Endothelial cell of umbilical vein (primary cell): Measurements from ENCODE around the gene ABL1.

Experiments used
- FOS ChIP-seq: IDR thresholded peaks from 2 replicates; pipeline ENCODE4 v1.6.1; 2011; ENCODE audit warnings: mild to moderate bottlenecking, low read length, moderate library complexity, borderline replicate concordance; ENCODE audit not compliant: insufficient read depth
- JUN ChIP-seq: IDR thresholded peaks from 2 replicates; pipeline ENCODE4 v1.6.1; 2011; ENCODE audit warnings: borderline replicate concordance, low read depth; ENCODE audit not compliant: insufficient read length, insufficient read depth
- MAX ChIP-seq: IDR thresholded peaks from 2 replicates; pipeline ENCODE4 v1.6.1; 2011; ENCODE audit not compliant: insufficient read depth, insufficient read length
- MYC ChIP-seq: IDR thresholded peaks from one replicate; pipeline ENCODE4 v1.6.1; 2011; ENCODE audit warnings: mild to moderate bottlenecking, low read depth, low read length
- POLR2A ChIP-seq: IDR thresholded peaks from 2 replicates; pipeline ENCODE4 v1.6.1; 2012; ENCODE audit warnings: low read depth, mild to moderate bottlenecking, control low read depth, low read length
- POLR2AphosphoS5 ChIP-seq: IDR thresholded peaks from 2 replicates; pipeline ENCODE4 v1.6.1; 2012; ENCODE audit warnings: low read depth, mild to moderate bottlenecking, control low read depth, low read length, moderate library complexity; ENCODE audit not compliant: insufficient read depth
- TF ChIP-seq, protein P1 (sequence below), 2 donors: IDR thresholded peaks; 1 replicate in 1 of 2; 2 replicates in 1 of 2; pipeline ENCODE4 v1.5.1; 2011; ENCODE audit warnings: low read length in 2 of 2, mild to moderate bottlenecking in 2 of 2, moderate library complexity in 2 of 2, control low read depth in 1 of 2, inconsistent platforms in 1 of 2, low read depth in 1 of 2; ENCODE audit not compliant: insufficient read depth in 1 of 2; ENCODE audit errors: extremely low read depth in 1 of 2

GRCh38 chr9:130871395-130872062 lies 36.5 kb downstream of the ABL1 start:
- TF ChIP-seq, protein P1, sequence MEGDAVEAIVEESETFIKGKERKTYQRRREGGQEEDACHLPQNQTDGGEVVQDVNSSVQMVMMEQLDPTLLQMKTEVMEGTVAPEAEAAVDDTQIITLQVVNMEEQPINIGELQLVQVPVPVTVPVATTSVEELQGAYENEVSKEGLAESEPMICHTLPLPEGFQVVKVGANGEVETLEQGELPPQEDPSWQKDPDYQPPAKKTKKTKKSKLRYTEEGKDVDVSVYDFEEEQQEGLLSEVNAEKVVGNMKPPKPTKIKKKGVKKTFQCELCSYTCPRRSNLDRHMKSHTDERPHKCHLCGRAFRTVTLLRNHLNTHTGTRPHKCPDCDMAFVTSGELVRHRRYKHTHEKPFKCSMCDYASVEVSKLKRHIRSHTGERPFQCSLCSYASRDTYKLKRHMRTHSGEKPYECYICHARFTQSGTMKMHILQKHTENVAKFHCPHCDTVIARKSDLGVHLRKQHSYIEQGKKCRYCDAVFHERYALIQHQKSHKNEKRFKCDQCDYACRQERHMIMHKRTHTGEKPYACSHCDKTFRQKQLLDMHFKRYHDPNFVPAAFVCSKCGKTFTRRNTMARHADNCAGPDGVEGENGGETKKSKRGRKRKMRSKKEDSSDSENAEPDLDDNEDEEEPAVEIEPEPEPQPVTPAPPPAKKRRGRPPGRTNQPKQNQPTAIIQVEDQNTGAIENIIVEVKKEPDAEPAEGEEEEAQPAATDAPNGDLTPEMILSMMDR (IDR thresholded peaks at IDR 0.05; ENCODE audit: extremely low read depth in 1 of 2, insufficient read depth in 1 of 2, low read depth in 1 of 2, low read length in 2 of 2), result no peak
- TF ChIP-seq POLR2A (no peak), JUN (no peak), POLR2AphosphoS5 (no peak), MAX (no peak), FOS (no peak), MYC (no peak)
